HepG2 (cell line): Measurements from ENCODE around the gene GSAP. TPM values are rescaled to one million over a fixed set of nuclear protein-coding genes. Genes with fewer than 3 reads are reported as not detected.
A peak's percentile ranks its signal among the peaks of the same experiment; 100 is the strongest.

Experiments used
- ATAC-seq: fragments of 200-7000 bp; cut with Tn5 transposase; 3 replicates; pipeline ENCODE4 v1.9.1; 2020; ENCODE audit warnings: mild to moderate bottlenecking, moderate library complexity
- BruUV-seq: library from RNA; stranded (reverse); fragments of 400-500 nt; replicated peaks from 2 replicates; lab custom pipeline; 2021; lab: Mats Ljungman, UMichigan
- CTCF ChIA-PET: fragments of 300-600 bp; formaldehyde crosslinking; extraction: SDS; loops from one replicate; lab custom pipeline; 2021; ENCODE audit warnings: low total read pairs, inconsistent platforms, low intra/inter-chr PET ratio; lab: Yijun Ruan, JAX
- POLR2A ChIA-PET: fragments of 350-600 bp; sonication (Branson Sonifier 250); formaldehyde crosslinking; loops from one replicate; lab custom pipeline; 2020; ENCODE audit warnings: antibody characterized with exemption, inconsistent platforms; lab: Yijun Ruan, JAX
- DNase-seq: peaks from one replicate; pipeline ENCODE4 v3.0.0-alpha.2; 2015; ENCODE audit warnings: low spot score
- FAIRE-seq: peaks from 3 replicates; lab custom pipeline; 2011; peaks lifted over from hg19 to GRCh38; lab: Jason Lieb, UNC
- H2AFZ ChIP-seq: one replicate; pipeline ENCODE4 v1.6.1; 2011; ENCODE audit warnings: low read length, inconsistent platforms
- H3K27ac ChIP-seq: fragments of 300-600 bp; 3 replicates; pipeline ENCODE4 v1.8.0; 2011; ENCODE audit warnings: mixed run types, mild to moderate bottlenecking, mixed read lengths, low read length, inconsistent platforms; ENCODE audit not compliant: insufficient read depth; ENCODE audit errors: extremely low read length
- H3K27me3 ChIP-seq, 2 experiments: fragments of 200-600 bp in 1 of 2; 2 replicates in 1 of 2; 3 replicates in 1 of 2; pipeline versions ENCODE4 v1.6.0 to v1.8.0; 2011; ENCODE audit warnings: low read length in 2 of 2, mild to moderate bottlenecking in 2 of 2, moderate library complexity in 2 of 2, inconsistent platforms in 1 of 2; ENCODE audit not compliant: insufficient read depth in 2 of 2, control insufficient read depth in 1 of 2
- H3K36me3 ChIP-seq, 2 experiments: fragments of 200-600 bp in 1 of 2; replicated peaks in 1 of 2; 2 replicates in 1 of 2; 3 replicates in 1 of 2; pipeline versions ENCODE4 v1.5.1 to v1.8.0; 2011; ENCODE audit warnings: low read length in 2 of 2, inconsistent platforms in 1 of 2; ENCODE audit not compliant: insufficient read depth in 2 of 2, control insufficient read depth in 1 of 2
- H3K4me1 ChIP-seq: 2 replicates; pipeline ENCODE4 v1.5.1; 2012; ENCODE audit warnings: low read length, inconsistent platforms; ENCODE audit not compliant: insufficient read depth
- H3K4me2 ChIP-seq: 2 replicates; pipeline ENCODE4 v1.6.0; 2011; ENCODE audit warnings: low read depth, low read length, inconsistent platforms
- H3K4me3 ChIP-seq, 3 experiments: fragments of 200-600 bp in 1 of 3; sonication (generic), shearing (Covaris generic) in 1 of 3; replicated peaks in 1 of 3; 2 replicates each; pipeline ENCODE4 v1.5.1; 2011 to 2016; ENCODE audit warnings: low read length in 3 of 3, inconsistent platforms in 2 of 3, low read depth in 2 of 3, mild to moderate bottlenecking in 2 of 3, control low read depth in 1 of 3, mixed read lengths in 1 of 3; ENCODE audit not compliant: insufficient read depth in 1 of 3
- H3K79me2 ChIP-seq: one replicate; pipeline ENCODE4 v1.6.1; 2011; ENCODE audit warnings: low read length, inconsistent platforms; ENCODE audit not compliant: insufficient read depth
- H3K9ac ChIP-seq: 2 replicates; pipeline ENCODE4 v1.6.0; 2011; ENCODE audit warnings: mild to moderate bottlenecking, low read depth, low read length, inconsistent platforms; ENCODE audit not compliant: insufficient read depth
- H3K9me3 ChIP-seq: 2 replicates; pipeline ENCODE4 v1.5.1; 2012; ENCODE audit warnings: mild to moderate bottlenecking, low read length
- H4K20me1 ChIP-seq: 2 replicates; pipeline ENCODE4 v1.6.0; 2011; ENCODE audit warnings: inconsistent platforms, mild to moderate bottlenecking, low read length, moderate library complexity; ENCODE audit not compliant: insufficient read depth
- FOXK1 ChIP-seq: sonication (generic); formaldehyde crosslinking; IDR thresholded peaks from 2 replicates; pipeline ENCODE4 v1.4.0; 2020; ENCODE audit warnings: low read depth, missing genetic modification reagents, borderline replicate concordance
- JUN ChIP-seq: sonication (generic); formaldehyde crosslinking; IDR thresholded peaks from 2 replicates; pipeline ENCODE4 v1.4.0; 2020; ENCODE audit warnings: mild to moderate bottlenecking, missing genetic modification reagents
- NCOA1 ChIP-seq: sonication (generic); formaldehyde crosslinking; IDR thresholded peaks from 2 replicates; pipeline ENCODE4 v1.9.0; 2021; ENCODE audit warnings: missing genetic modification reagents
- NFRKB ChIP-seq: fragments of 450-650 bp; IDR thresholded peaks from 2 replicates; pipeline ENCODE4 v1.6.1; 2017
- SAP130 ChIP-seq: IDR thresholded peaks from 2 replicates; pipeline ENCODE4 v1.6.1; 2016; ENCODE audit warnings: low read depth
- SOX13 ChIP-seq, 3 experiments: fragments of 450-650 bp in 1 of 3; sonication (generic) in 1 of 3; formaldehyde crosslinking in 1 of 3; IDR thresholded peaks in 2 of 3; conservative IDR thresholded peaks in 1 of 3; 2 replicates each; pipeline versions ENCODE4 v1.5.0 to v1.6.1; 2016 to 2020; ENCODE audit warnings: antibody characterized with exemption in 1 of 3, mild to moderate bottlenecking in 1 of 3, missing compliant biosample characterization in 1 of 3, missing genetic modification reagents in 1 of 3, moderate library complexity in 1 of 3
- ZFP82 ChIP-seq: sonication (generic); formaldehyde crosslinking; IDR thresholded peaks from 2 replicates; pipeline ENCODE4 v1.5.1; 2020; ENCODE audit warnings: mild to moderate bottlenecking, missing genetic modification reagents, borderline replicate concordance
- ZNF143 ChIP-seq: sonication (generic); formaldehyde crosslinking; IDR thresholded peaks from 2 replicates; pipeline ENCODE4 v1.4.0; 2020; ENCODE audit warnings: missing genetic modification reagents
- ZNF549 ChIP-seq: sonication (generic); formaldehyde crosslinking; IDR thresholded peaks from 2 replicates; pipeline ENCODE4 v1.5.0; 2020; ENCODE audit warnings: missing genetic modification reagents
- ZNF619 ChIP-seq: sonication (generic); formaldehyde crosslinking; IDR thresholded peaks from 2 replicates; pipeline ENCODE4 v1.4.0; 2020; ENCODE audit warnings: mild to moderate bottlenecking, missing genetic modification reagents
- ZNF644 ChIP-seq: IDR thresholded peaks from 2 replicates; pipeline ENCODE4 v1.6.1; 2016; ENCODE audit warnings: low read depth
- ZNF7 ChIP-seq: IDR thresholded peaks from 2 replicates; pipeline ENCODE4 v1.6.1; 2016; ENCODE audit warnings: missing biosample characterization, missing genetic modification reagents
- ZSCAN9 ChIP-seq: IDR thresholded peaks from 2 replicates; pipeline ENCODE4 v1.6.1; 2016; ENCODE audit warnings: borderline replicate concordance
- WGBS: methylation state at CpG from one replicate; pipeline ENCODE4 v1.1.6; 2017; ENCODE audit warnings: low lambda C conversion rate; 5-methylcytosine and 5-hydroxymethylcytosine counted together
- in situ Hi-C: cut with HindIII; loops from 2 replicates; pipeline ENCODE4 v1.10.0; 2017; ENCODE audit warnings: low pct_unique_long_range_greater_than_20kb; ENCODE audit not compliant: extremely low pct_ligation_motif_present
- intact Hi-C: fragments of 100-400 bp; cut with micrococcal nuclease; formaldehyde crosslinking; loops from one replicate; pipeline ENCODE4 v1.10.0; 2022; ENCODE audit not compliant: unreplicated experiment
- polyA plus RNA-seq, 8 experiments: library from polyadenylated mRNA; depleted of rRNA in 3 of 8; stranded (reverse) in 7 of 8; unstranded in 1 of 8; fragments of >200 nt; fragmentation: Illumina TruSeq in 4 of 8; extraction: Trizol in 4 of 8; gene quantifications; 2 replicates each; pipeline versions ENCODE4 v1.2.1 to v1.2.3, GENCODE V29; 2011 to 2016; ENCODE audit warnings: low read depth in 4 of 8, missing spikeins in 1 of 8, mixed read lengths in 1 of 8; ENCODE audit not compliant: insufficient read depth in 1 of 8
- total RNA-seq, 5 experiments: library from RNA; depleted of rRNA; stranded (reverse); fragments of >200 nt; fragmentation: Illumina TruSeq; extraction: Trizol; gene quantifications; 2 replicates each; pipeline ENCODE4 v1.2.3, GENCODE V29; 2016; ENCODE audit warnings: low read depth in 1 of 5
- TF ChIP-seq, protein P1 (sequence below): sonication (generic); formaldehyde crosslinking; IDR thresholded peaks from 2 replicates; pipeline ENCODE4 v1.9.0; 2021; ENCODE audit warnings: missing genetic modification reagents, borderline replicate concordance
- TF ChIP-seq, protein P2 (sequence below): sonication (generic); formaldehyde crosslinking; IDR thresholded peaks from 2 replicates; pipeline ENCODE4; 2020; ENCODE audit warnings: missing genetic modification reagents, mild to moderate bottlenecking, borderline replicate concordance

The GSAP gene
- total and polyA plus RNA-seq, 2 of the 13 experiments (the other 11 are each of a cell fraction or from before 2014, with no cell fraction given): 34.6 to 40.6 TPM

DNA sequence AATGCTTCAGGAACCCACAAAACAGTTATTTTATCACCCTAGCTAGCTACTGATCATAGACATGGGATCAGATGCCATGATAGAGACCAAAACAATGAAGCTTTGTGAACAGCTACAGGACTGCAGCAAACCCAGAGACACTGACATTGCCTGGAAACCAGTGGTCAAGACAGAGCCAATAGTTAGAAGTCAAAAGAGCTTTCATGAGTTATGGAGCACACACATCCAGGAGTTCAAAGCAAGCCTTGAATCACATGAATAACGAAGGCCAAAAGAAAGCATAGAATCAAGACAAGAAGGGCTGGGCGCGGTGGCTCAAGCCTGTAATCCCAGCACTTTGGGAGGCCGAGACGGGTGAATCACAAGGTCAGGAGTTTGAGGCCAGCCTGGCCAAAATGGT is 34.5 kb upstream of the GSAP start:
- FAIRE-seq (peak; percentile 36), DNase-seq (peak; percentile 78), ATAC-seq (peak; percentile 79)
- no peaks in the 10 kb centered on the region for H3K9me3 ChIP-seq
- TF ChIP-seq ZNF7 (CRISPR knock-in tag): no peak
- no peak for TF ChIP-seq ZNF549 (CRISPR knock-in tag)
- TF ChIP-seq SOX13 (IDR thresholded peaks at IDR 0.05): no peak
- TF ChIP-seq SOX13 (CRISPR knock-in tag; conservative IDR thresholded peaks at IDR 0.05 in 1 of 2, IDR thresholded peaks at IDR 0.05 in 1 of 2): peak in 1 of 2 experiments; percentile 42; a peak in 1 of 4 replicates
- peak; percentile 82 for TF ChIP-seq ZNF644 (CRISPR knock-in tag)
- TF ChIP-seq ZNF619 (CRISPR knock-in tag): no peak
- 0 out of 2 replicates have a peak, but pooled peaks have one; percentile 12 for TF ChIP-seq SAP130 (CRISPR knock-in tag)
- no peak overlapping the region for H3K9ac ChIP-seq
- no TSS peak for BruUV-seq
- in situ Hi-C loops: no loop called here
- CTCF ChIA-PET: no interaction called here
- WGBS: 57% methylated on average over 5 of the region's 5 CpGs
- POLR2A ChIA-PET: no interaction called here
- H3K79me2 ChIP-seq: no peaks in the 10 kb centered on the region
- H4K20me1 ChIP-seq: no peaks in the 10 kb centered on the region
- peaks cover 36% of the 10 kb centered on the region for H3K4me1 ChIP-seq
- no peak overlapping the region for H2AFZ ChIP-seq
- no peak overlapping the region for H3K27ac ChIP-seq
- no peaks in the 10 kb centered on the region for H3K27me3 ChIP-seq
- intact Hi-C loops: no loop called here
- no peak overlapping the region for H3K4me2 ChIP-seq
- H3K4me3 ChIP-seq: no peak overlapping the region
- H3K36me3 ChIP-seq: no peaks in the 10 kb centered on the region

DNA sequence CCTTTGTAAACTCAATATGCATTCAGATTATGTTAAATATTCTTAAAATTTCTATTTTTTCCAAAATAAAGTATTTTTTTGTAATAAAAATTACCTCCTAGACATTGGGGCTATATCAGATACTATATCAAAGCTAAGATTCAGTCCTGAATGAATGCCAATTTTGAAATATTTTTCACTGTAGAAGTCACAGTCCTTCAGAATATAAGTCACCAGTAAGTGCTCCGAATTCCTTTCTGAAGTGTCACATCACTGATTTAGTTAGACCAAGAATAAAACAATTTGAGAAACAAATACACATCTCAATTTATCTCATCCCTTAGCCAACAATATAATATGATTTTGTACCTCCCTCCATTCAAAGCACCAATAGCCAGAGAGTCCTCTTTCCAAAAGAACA is 33.9 kb upstream of the GSAP start:
- H3K9me3 ChIP-seq: no peaks in the 10 kb centered on the region
- no peak overlapping the region for H2AFZ ChIP-seq
- H3K27ac ChIP-seq: no peak overlapping the region
- CTCF ChIA-PET: no interaction called here
- peaks cover 30% of the 10 kb centered on the region for H3K4me1 ChIP-seq
- H3K4me3 ChIP-seq: no peak overlapping the region
- H4K20me1 ChIP-seq: no peaks in the 10 kb centered on the region
- H3K9ac ChIP-seq: no peak overlapping the region
- intact Hi-C loops (no loop called here), in situ Hi-C loops (no loop called here)
- POLR2A ChIA-PET: no interaction called here
- no TSS peak for BruUV-seq
- WGBS: 93% methylated on average over 1 of the region's 1 CpG
- H3K27me3 ChIP-seq: no peaks in the 10 kb centered on the region
- ATAC-seq: no peak
- no peaks in the 10 kb centered on the region for H3K36me3 ChIP-seq
- H3K4me2 ChIP-seq: no peak overlapping the region
- no peaks in the 10 kb centered on the region for H3K79me2 ChIP-seq
- DNase-seq: no peak
- FAIRE-seq: no peak
- no peak for TF ChIP-seq NFRKB
- TF ChIP-seq ZFP82 (CRISPR knock-in tag): no peak
- no peak for TF ChIP-seq ZSCAN9 (CRISPR knock-in tag)
- no peak for TF ChIP-seq JUN
- TF ChIP-seq, protein P1, sequence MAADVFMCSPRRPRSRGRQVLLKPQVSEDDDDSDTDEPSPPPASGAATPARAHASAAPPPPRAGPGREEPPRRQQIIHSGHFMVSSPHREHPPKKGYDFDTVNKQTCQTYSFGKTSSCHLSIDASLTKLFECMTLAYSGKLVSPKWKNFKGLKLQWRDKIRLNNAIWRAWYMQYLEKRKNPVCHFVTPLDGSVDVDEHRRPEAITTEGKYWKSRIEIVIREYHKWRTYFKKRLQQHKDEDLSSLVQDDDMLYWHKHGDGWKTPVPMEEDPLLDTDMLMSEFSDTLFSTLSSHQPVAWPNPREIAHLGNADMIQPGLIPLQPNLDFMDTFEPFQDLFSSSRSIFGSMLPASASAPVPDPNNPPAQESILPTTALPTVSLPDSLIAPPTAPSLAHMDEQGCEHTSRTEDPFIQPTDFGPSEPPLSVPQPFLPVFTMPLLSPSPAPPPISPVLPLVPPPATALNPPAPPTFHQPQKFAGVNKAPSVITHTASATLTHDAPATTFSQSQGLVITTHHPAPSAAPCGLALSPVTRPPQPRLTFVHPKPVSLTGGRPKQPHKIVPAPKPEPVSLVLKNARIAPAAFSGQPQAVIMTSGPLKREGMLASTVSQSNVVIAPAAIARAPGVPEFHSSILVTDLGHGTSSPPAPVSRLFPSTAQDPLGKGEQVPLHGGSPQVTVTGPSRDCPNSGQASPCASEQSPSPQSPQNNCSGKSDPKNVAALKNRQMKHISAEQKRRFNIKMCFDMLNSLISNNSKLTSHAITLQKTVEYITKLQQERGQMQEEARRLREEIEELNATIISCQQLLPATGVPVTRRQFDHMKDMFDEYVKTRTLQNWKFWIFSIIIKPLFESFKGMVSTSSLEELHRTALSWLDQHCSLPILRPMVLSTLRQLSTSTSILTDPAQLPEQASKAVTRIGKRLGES: no peak
- TF ChIP-seq FOXK1 (CRISPR knock-in tag): no peak
- TF ChIP-seq ZNF143: no peak
- TF ChIP-seq, protein P2, sequence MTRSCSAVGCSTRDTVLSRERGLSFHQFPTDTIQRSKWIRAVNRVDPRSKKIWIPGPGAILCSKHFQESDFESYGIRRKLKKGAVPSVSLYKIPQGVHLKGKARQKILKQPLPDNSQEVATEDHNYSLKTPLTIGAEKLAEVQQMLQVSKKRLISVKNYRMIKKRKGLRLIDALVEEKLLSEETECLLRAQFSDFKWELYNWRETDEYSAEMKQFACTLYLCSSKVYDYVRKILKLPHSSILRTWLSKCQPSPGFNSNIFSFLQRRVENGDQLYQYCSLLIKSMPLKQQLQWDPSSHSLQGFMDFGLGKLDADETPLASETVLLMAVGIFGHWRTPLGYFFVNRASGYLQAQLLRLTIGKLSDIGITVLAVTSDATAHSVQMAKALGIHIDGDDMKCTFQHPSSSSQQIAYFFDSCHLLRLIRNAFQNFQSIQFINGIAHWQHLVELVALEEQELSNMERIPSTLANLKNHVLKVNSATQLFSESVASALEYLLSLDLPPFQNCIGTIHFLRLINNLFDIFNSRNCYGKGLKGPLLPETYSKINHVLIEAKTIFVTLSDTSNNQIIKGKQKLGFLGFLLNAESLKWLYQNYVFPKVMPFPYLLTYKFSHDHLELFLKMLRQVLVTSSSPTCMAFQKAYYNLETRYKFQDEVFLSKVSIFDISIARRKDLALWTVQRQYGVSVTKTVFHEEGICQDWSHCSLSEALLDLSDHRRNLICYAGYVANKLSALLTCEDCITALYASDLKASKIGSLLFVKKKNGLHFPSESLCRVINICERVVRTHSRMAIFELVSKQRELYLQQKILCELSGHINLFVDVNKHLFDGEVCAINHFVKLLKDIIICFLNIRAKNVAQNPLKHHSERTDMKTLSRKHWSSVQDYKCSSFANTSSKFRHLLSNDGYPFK (CRISPR knock-in tag): no peak
- no peak for TF ChIP-seq NCOA1 (CRISPR knock-in tag)
